ENCODE results near the gene STAT4.

STAT4 gene

GRCh38 chr2:191108331-191108730 is 42.5 kb downstream of the STAT4 start:
- in situ Hi-C loops (cut with MboI; ENCODE audit: low sequenced_read_pairs) = no loop called here

GRCh38 chr2:191105082-191105481 is 45.7 kb downstream of the STAT4 start:
- in situ Hi-C loops (cut with MboI; ENCODE audit: low sequenced_read_pairs) = no loop called here

- in situ Hi-C loops (cut with MboI; ENCODE audit: low sequenced_read_pairs) = no loop called here
Observed at GRCh38 chr2:191103774-191104173, 47.0 kb downstream of the STAT4 start.

DNA sequence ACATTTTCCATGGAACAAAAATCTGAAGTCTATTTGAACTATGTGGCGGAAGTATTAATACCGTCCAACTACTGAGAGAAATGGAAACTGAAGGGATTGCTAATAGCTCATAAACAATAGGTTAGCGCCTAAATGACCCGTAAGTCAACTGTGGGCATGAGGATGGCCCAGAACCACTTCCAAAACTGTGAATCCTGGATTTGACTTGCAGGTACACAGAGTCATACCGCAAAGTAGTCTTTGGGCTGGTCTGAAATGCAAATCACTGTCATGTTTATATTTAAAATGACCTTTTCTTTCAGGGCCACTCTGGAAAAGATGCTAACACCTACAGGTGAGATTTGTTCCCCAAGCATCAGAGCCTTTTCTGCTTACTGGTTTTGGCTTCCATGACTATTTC is 50.6 kb downstream of the STAT4 start:
- in situ Hi-C loops (cut with MboI; ENCODE audit: low sequenced_read_pairs) = no loop called here

DNA sequence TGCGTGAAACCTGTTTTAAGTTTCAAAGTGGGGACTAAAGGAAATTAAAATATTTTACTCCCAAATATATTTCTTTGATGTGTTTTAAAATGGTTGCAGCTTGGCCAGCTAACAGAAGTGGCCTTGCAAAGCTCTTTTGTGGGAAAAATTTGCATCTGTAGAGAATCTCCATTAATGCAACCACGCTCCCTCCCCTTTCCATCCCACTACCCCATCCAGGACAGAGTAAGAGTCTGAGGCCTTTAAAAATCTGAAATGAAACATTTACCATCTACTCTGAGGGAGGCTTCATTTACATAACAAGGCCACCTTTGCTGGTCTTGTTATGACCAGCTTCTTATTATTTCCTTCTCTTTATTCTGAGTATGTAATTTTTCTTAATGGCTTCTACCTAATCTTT is 63.5 kb downstream of the STAT4 start:
- in situ Hi-C loops (cut with MboI; ENCODE audit: low sequenced_read_pairs) = no loop called here

GRCh38 chr2:191086706-191087105 is 64.1 kb downstream of the STAT4 start:
- in situ Hi-C loops (cut with MboI; ENCODE audit: low sequenced_read_pairs) = no loop called here

GRCh38 chr2:191083540-191083939 is 67.3 kb downstream of the STAT4 start:
- in situ Hi-C loops (cut with MboI; ENCODE audit: low sequenced_read_pairs) = no loop called here

DNA sequence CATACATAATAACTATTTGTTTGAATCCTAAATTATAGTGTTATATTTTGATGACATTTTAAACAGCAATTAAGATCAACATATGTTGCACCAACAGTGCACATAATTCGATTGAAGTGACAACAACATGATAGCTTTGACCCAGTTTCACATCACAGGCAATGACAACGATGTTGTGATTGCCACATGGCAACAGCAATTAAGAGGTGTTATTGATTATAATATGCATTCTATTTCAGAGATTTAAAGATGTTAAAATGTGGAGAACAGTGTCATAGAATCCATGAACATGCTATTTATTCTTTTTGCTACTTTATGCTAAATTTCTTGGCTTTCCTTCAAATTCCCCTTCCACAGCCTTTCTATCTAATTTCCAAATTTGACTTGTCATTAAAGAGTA is 68.5 kb downstream of the STAT4 start:
- in situ Hi-C loops (cut with MboI; ENCODE audit: low sequenced_read_pairs) = no loop called here

- in situ Hi-C loops (cut with MboI; ENCODE audit: low sequenced_read_pairs) = no loop called here
Observed at GRCh38 chr2:191081411-191082155, 69.2 kb downstream of the STAT4 start.

GRCh38 chr2:191078165-191078867 is 72.5 kb downstream of the STAT4 start:
- in situ Hi-C loops (cut with MboI; ENCODE audit: low sequenced_read_pairs) = no loop called here

- in situ Hi-C loops (cut with MboI; ENCODE audit: low sequenced_read_pairs) = no loop called here
Observed at GRCh38 chr2:191070276-191070675, 80.5 kb downstream of the STAT4 start.

DNA sequence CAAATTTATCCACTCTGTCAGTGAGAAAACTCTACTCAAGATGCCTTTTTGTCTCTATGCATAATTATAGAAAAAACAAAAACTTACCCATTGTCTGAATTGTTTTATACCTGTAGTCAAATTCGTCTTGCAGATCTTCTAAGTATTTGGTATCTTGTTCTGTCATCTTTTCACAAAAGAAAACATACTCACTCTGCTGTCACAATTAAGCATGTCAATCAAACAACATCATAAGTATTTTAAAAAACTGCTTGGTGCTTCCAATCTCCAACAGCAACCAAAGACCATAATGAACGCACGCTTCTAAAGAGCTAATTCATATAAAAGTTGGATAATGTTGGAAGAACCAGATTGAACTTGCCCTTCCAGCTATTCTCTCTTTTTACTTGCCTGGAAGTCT is 81.2 kb downstream of the STAT4 start:
- in situ Hi-C loops (cut with MboI; ENCODE audit: low sequenced_read_pairs) = no loop called here

- in situ Hi-C loops (cut with MboI; ENCODE audit: low sequenced_read_pairs) = no loop called here
Observed at GRCh38 chr2:191066919-191067233, 83.9 kb downstream of the STAT4 start.

- in situ Hi-C loops (cut with MboI; ENCODE audit: low sequenced_read_pairs) = no loop called here
Observed at GRCh38 chr2:191066197-191066918, 84.4 kb downstream of the STAT4 start.

- in situ Hi-C loops (cut with MboI; ENCODE audit: low sequenced_read_pairs) = no loop called here
Observed at GRCh38 chr2:191065785-191066184, 85.0 kb downstream of the STAT4 start.

- in situ Hi-C loops (cut with MboI; ENCODE audit: low sequenced_read_pairs) = no loop called here
Observed at GRCh38 chr2:191064590-191064989, 86.2 kb downstream of the STAT4 start.

DNA sequence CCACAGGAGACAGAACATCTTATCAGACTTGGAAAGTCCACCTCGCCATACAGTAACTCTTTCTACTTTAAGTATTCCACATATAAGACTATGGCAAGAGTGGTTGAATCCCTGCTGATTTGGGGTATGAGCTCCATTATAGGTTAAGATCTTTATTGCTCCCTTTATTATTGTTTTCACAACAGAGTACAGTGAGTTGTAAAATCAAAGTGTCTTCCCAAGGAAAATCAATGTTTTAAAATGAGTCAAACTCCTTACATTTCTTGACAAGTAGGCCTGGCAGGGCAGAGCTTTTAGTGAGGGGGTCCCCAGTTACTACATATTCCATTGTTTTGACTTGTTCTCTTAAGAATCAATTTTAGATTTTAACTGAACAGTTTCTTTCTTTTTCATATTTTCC is 87.2 kb downstream of the STAT4 start:
- in situ Hi-C loops (cut with MboI; ENCODE audit: low sequenced_read_pairs) = no loop called here

GRCh38 chr2:191061381-191061980 is 89.3 kb downstream of the STAT4 start:
- in situ Hi-C loops (cut with MboI; ENCODE audit: low sequenced_read_pairs) = no loop called here

- in situ Hi-C loops (cut with MboI; ENCODE audit: low sequenced_read_pairs) = no loop called here
Observed at GRCh38 chr2:191059308-191059707, 91.5 kb downstream of the STAT4 start.

DNA sequence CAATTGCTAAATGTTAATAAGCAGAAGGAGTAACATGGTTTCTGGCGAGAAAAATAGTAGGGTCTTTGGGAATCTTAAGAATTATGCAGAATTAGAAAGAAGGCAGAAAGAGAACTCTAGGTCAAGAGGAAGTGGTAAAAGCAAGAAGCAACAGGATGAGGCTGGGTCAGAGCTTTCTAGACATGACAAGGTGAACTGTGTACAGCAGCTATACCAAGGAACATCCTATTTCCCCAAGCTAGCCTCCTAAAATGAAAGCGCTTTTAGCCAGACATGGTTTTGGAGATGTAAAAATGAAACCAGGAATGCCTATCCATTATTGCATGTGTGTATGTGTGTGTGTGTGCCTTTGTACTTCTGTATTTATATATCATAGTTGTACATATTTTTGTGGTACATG is 94.6 kb downstream of the STAT4 start:
- in situ Hi-C loops (cut with MboI; ENCODE audit: low sequenced_read_pairs) = no loop called here

DNA sequence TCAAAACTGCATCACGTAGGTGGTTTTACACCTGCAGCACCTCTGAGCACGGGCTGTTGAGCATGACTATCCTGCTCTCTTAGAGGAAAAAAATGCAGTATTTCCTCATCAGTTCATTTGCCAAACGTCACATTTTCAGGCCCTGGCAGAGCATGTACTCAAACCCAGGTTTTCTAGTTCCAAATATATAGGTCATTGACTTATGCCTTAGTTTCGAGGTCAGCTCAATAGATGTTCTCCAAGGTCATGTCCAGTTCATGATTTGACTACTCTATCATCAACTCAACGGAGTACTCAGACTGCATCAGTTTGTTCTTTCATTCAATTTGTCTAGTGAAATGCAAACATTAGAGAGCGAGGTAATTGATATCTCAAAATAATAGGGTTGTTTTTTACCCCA is 97.5 kb downstream of the STAT4 start:
- in situ Hi-C loops (cut with MboI; ENCODE audit: low sequenced_read_pairs) = no loop called here
